Brain pericyte (primary cell): ENCODE measurements around the gene ALG2.

Source experiments
- DNase-seq: peaks from one replicate; pipeline ENCODE4 v3.0.0-alpha.2; 2012; ENCODE audit warnings: low read depth, low spot score

ALG2 gene

GRCh38 chr9:99172124-99173091 lies 49.3 kb downstream of the ALG2 start:
- DNase-seq, result no peak

DNA sequence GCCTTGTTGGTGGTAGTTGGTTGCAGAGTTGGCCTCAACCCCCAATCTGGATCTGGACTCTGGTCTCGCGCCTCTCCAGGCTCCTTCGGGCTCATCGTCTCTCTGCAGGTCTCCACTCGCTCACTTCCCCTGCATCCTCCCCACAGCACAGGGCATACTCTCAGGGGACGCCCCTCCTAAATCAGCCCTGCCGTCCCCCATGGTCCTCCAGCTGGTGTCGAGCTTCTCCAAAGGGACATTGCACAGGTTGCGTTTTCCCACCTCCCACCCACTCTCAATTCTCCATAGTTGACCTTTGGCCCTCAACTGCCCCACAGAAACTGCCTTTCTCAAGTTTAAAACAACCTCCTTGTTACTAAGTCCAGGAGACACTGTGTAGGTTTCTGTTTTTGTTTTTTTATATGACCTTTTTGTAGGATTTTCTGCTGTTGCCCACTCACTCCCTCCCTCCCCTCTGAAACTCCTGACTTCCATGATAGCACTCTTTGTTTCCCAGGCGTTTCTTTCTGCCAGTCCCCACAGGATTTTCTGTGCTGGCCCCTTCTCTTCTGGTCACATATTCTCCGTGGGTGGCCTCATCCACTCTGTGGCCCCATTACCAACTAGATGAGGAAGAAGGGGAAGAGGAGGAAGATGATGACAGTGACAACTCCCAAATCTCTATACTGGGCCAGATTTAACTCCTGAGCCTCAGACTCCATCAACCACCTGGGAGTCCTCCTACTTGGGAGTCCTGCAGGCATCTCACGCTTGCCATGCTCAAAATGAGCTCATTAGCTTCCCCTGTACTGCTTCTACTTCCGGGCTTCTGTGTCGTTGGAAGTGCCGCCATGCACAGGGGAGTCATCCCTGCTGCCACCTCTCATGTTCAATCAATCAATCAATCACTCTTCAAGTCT lies 50.3 kb downstream of the ALG2 start:
- no peak for DNase-seq

DNA sequence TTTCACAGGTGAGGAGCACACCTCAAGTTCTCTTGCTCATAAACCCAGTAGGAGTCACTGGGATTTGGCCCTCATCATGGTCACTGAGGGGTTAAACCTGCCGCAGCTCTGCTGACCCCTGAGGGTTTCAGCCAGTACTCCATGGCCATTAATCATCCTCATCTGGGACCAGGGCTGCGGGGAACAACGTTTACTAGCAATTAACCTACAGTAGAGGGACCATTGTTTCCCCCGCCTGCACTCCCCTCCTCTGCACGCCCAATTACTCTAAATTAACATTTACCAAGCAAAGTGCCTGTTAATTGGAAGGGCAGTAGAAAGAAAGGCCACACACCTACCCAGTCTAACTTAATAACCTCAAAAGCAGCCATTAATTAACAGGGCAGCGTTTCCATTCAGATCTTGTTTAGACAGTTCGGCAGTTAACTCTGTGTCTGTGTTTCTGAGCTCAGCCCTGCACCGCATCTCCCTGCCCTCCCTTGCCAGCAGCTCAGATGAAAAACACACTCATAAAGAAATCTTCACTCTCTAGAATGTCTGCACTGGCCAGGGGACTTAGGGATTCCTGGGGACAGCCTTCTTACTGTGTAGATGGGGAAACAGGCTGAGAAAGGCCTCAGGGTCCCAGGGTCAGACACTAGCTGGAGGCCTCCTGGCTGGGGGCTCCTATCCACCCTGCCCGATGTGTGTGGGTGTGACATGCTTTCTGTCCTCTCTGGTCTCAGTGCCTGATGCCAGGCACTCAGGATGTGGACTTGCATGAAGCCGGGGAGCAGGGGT lies 51.6 kb downstream of the ALG2 start:
- no peak for DNase-seq

DNA sequence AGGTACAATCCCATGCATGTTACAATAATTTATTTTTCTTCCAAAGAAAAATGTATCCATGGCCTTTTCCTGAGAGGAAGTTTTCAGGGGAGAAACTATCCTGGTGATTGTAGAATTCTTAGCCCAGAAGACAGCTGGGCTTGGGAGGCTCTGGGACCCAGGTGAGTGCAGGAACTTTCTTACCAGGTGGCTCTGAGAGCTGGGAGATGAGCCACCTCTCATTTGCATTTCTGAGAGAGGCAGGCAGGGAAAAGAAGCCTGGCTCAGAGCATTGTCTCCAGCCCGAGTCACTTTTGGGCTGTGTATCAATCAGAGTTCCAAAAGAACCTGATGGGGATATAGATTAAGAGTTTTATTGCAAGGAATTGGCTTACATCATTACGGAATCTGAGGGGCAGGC lies 52.7 kb downstream of the ALG2 start:
- no peak for DNase-seq

DNA sequence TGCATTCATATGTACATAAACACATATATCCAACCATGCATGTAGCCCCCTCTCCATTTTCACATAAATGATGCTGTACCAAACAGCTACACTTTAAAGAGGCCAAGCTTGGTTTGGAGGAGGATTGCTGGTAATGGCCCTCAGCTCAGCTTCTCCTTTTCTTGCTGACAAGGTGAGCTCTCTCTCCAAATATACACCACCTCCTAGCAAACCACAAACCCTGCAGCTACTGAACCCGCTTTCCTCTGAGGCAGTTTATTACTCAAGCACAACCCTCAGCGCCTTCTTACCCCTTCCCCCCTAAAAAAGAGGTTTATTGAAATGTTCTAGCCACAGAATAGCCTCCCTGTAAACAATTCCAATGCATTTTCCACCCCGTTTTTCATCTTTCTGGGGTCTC lies 54.0 kb downstream of the ALG2 start:
- DNase-seq, result no peak

DNA sequence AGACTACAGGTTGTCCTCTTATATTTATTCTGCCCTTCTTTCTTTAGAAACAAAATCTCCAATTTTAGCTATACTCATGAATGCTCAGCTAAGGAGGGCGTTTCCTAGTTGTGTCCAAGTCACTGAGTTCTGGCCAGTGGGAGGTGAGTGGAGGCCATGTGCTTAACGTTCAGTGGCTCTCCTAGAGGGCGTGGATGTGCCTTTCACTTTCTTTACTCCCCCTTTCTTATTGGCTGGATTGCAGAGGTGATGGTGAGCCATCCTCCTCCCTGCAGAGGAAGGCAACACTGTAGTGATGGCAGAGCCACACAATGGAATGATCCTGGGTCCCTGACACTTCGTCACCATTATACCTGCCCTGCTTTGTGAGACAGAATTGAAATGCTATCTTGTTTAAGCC lies 54.6 kb downstream of the ALG2 start:
- no peak for DNase-seq
